Peyer's patch (tissue), 4 donors: ENCODE data around the gene CWF19L1.
"Not testable (repeated sequence)": the region's sequence is repeated elsewhere in the genome, so short reads cannot be mapped to it uniquely, and the experiment has no call there.

Source experiments
- POLR2A ChIP-seq, 2 donors: fragments of 450-650 bp; IDR thresholded peaks; one replicate each; pipeline ENCODE4 v1.5.1; 2017; ENCODE audit warnings: antibody characterized with exemption in 2 of 2, mild to moderate bottlenecking in 2 of 2, moderate library complexity in 2 of 2
- TF ChIP-seq, protein P1 (sequence below), 6 experiments: fragments of 450-650 bp in 4 of 6; fragments of 200-600 bp in 2 of 6; sonication (generic) in 1 of 6; IDR thresholded peaks; one replicate each; pipeline ENCODE4 v1.5.1; 2017 to 2019; ENCODE audit warnings: antibody characterized with exemption in 6 of 6, mild to moderate bottlenecking in 3 of 6, moderate library complexity in 1 of 6

DNA sequence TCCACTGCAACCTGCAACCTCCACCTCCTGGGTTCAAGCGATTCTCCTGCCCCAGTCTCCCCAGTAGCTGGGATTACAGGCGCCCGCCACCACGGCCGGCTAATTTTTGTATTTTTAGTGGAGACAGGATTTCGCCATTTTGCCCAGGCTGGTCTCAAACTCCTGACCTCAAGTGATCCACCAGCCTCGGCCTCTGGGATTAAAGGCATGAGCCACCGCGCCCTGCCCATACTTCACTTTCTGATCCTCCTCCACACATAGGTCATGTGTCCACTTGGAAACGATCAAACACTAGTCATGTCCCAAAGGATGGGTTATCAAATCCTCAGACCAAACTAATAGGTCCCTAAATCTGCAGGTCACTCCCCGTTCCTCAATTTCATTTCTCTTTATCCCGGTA, 17.9 kb upstream of the CWF19L1 start:
- TF ChIP-seq, protein P1, sequence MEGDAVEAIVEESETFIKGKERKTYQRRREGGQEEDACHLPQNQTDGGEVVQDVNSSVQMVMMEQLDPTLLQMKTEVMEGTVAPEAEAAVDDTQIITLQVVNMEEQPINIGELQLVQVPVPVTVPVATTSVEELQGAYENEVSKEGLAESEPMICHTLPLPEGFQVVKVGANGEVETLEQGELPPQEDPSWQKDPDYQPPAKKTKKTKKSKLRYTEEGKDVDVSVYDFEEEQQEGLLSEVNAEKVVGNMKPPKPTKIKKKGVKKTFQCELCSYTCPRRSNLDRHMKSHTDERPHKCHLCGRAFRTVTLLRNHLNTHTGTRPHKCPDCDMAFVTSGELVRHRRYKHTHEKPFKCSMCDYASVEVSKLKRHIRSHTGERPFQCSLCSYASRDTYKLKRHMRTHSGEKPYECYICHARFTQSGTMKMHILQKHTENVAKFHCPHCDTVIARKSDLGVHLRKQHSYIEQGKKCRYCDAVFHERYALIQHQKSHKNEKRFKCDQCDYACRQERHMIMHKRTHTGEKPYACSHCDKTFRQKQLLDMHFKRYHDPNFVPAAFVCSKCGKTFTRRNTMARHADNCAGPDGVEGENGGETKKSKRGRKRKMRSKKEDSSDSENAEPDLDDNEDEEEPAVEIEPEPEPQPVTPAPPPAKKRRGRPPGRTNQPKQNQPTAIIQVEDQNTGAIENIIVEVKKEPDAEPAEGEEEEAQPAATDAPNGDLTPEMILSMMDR (IDR thresholded peaks at IDR 0.05), result not testable (repeated sequence)
- TF ChIP-seq POLR2A (IDR thresholded peaks at IDR 0.05), result not testable (repeated sequence)
